Endothelial cell of hepatic sinusoid (primary cell): ENCODE data around the gene PEMT.

ENCODE experiments used
- in situ Hi-C: cut with HindIII; loops from 2 replicates; pipeline ENCODE4 v1.10.0; 2017; ENCODE audit warnings: low sequenced_read_pairs

The PEMT gene

DNA sequence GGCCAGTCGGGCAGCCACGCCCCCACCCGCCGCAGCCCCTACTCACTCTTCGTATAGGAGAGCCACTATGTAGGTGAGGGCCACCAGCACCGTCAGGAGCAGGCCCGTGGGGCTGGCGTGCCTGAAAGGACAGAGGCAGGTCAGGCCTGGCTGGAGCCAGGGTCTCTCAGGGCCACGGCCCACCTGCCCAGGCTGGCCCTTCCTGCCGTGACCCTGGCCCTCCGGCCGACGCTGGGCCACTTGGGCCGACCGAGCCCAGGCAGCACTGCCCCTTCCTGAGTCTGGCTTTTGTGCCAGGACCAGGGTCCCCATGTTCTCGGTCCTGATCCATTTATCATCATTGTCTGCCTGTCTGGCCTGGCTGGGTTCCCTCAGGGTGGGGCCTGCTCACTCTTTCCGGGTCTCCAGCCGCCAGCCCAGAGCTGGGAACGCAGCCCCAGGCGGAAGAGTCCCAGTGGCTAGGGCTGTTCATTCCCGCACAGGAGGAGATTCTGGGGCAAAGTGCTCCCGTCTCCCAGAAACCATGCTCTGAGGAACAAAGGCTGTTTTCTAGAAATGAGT lies 85.2 kb downstream of the PEMT start:
- in situ Hi-C loops, result no loop called here

DNA sequence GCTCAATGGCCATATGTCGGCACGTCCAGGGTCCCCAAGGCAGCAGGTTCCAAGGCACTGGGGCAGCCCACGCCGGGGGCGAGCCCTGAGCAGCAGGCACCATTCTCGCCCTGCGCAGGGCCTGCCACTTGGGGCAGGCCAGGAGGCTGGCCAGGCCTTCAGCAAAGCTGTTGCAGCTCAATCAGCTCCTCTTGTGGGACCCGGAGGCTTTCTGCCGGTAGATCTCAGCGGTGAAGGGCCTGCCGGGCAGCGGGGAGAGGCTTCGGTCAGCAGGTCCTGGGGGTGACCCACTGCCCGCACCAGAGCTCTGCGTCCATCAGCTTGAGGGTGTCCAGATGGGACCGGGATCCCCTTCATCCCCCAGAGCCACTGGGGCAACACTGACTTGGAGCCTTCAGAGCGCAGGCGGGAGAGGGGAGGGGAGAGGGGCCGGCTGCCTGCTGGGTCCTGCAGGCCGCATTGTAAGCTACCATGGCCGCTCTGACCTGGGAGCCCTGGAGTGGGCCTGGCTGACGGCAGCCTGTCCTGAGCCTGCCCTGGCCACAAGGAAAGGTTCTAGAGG lies 85.8 kb downstream of the PEMT start:
- in situ Hi-C loops, result no loop called here

DNA sequence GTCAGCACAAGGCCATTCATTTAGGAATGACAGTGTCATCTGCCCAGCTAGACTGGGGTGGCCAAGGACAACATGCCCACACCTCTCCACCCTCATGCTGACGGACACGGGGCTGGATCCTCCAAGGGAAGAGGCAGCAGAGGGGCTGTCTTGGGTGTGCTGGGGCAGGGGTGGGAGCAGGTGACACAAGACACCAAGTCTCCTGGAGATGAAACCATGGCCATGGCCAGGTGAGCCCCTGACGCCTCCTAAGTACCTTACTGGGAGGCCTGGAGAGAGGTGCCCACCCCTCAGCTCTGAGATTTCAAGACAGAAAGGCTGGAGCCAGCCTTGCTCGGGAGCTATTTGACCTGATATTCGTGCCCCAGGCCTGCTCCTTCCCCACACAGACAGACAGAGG lies 86.4 kb downstream of the PEMT start:
- in situ Hi-C loops, result no loop called here

DNA sequence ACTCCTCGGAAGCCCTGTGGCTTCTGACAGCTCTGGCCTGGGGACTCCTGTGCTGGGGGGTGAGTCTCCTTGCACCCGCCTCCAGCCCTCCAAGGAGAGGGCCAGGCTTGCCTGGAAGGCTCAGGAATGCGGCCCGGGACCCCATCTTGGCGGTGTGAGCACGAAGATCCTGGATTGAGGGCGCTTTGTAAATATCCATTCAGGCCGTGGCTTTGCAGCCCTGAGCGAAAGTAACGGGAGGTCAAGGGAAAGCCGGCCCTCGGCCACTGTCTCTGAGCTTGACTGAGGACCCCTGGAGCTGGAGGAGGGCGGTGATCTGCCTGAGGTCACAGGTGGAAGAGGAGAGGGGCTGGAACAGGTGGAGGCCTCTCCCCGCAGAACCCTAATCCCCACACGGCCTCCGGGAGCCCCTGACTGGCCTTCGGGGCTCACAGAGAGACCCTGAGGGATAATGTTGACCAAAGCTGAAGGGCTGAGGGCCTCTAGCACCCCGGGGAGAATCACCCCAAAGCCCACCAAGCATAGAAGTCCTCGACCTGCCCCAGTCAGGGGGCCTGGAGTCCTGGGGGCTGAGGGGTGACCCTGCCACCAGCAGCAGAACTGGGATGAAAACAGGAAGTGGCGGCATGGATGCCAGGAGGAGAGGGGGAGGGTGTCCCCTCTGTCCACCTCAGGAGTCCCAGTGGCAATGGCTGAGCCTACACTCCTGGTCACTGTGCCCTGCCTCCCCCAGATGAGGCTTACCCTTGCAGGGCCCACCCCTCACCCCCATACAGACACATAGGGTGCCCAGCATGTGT lies 87.0 kb downstream of the PEMT start:
- in situ Hi-C loops, result no loop called here

GRCh38 chr17:17503566-17504130 lies 87.9 kb downstream of the PEMT start:
- in situ Hi-C loops, result no loop called here

DNA sequence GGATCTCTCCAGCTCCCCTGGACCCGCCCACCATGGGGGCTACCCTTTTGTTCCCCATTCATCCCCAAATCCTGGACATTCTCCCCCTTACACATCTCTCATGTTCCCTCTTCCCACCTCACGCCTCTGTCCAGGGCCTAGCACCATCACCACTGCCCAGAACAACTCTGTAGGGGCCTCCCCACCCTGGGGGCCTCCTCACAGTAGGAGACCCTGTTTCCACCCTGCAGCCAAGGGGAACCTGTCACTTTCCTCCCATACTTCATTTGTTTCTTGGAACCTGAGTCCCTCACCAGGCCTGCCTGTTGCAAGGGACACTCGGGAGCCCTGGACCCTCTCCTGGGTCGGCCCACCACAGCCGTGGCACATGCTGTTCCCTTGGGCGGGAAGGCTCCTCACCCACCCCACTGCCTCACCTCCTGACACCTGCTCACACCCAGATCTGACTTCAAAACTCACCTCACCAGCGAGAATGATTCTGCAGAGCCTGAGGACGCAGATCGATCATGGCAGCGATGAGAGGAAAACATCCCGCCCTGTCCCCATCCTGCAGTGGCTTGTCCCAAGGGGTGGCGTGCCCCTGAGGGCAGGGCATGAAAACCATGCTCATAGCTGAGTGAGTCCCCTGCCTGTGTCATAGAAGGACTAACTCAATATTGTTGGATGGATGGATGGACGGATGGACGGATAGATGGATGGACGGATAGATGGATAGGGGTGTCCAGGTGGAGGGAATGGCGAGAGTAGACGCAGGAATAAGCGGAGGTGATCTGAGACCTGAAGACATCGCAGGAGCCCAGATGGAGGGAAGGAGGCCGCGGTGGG lies 88.6 kb downstream of the PEMT start:
- in situ Hi-C loops, result no loop called here

DNA sequence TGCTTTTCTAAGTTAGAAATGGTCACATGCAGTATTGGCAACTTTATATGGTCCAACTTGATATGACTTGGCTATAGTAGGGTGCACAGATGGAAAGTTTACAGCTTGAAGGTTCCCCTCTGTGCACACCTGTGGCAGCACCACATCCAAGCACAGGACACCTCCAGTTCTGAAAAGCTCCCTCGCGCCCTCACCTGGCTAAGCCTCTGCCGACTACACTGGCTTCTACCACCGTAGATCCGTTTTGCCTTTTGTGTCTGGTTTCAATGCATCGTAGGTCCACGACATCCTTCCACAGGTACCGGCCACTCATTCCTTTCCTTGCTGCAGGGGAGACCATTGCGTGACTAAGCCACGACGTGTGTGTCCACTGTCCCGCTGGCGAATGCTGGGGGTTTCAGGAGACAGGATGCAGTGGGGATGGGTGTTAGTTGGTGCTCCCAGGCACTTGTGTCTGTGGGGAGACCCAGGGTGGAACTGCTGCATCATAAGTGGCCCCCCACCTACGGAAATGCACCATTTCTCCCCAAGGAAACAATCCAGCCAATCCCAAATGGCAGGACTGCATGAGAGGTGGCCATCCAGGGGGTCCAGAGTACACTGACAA lies 90.4 kb downstream of the PEMT start:
- in situ Hi-C loops, result no loop called here

DNA sequence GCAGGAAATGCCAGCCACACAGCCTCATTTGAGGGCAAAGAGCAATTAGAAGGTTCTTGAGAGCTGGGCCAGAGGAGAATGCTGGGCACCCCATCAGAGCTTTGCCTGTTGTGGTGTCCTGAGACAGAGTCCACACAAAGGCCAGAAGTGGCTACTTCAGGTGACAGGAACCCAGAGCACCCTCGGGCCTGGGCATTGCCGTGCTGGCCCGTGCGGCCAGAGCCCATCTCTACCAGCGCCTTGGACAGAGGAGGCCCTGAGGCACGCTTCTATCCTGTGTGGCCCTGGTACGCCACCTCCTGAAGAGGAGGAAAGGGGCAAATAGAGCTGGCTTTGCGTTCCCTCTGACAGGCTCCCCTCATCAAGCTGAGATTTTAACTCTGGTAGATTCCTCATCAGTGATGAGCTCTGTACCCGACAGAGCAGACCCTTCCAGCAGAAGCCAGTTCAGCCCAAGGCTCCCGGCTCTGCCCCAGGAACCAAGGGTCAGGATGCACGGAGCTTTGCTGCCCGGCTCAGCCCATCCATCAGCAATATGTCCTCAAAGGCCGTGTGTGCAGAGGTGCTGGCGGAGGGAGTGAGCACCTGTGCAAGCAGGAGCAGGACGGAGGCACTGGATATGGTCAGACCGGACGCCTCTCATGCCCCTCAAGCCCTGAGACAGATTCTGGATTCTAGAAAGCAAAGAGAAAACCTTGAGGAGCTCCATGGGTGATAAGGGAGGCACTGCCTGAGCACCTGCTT lies 91.9 kb downstream of the PEMT start:
- in situ Hi-C loops, result no loop called here

GRCh38 chr17:17498606-17499301 lies 92.8 kb downstream of the PEMT start:
- in situ Hi-C loops, result no loop called here

DNA sequence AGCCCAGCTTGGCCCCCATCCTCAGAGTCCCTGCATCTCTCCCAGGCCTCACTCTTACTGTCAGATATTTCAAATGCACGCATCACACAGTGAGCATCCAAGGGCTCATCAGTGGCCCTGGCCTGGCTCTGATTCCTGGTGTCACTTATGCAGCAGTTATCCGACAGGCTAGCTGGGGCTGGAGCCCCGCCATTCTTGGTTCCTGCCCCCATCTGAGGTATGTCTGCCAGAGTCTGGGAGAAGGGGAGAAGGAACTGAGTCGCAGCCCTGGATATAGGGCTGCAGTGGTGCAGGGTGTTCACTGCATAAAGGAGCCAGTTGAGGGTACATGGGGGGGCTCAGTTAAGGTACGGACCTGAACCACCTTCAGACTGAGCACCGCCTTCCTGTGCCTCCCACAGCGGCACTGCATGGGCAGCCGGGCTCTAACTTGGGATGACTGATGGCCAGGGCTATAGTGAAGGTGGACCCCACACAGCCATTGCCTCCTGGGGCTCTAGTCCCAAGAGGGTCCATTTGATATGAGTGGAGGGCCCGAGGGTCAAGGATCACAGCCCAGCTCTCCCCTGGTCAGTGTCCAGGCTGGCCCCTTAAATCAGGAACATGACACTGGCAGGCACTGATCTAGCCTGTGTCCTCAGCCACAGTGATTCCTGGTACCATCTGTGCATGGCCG lies 93.5 kb downstream of the PEMT start:
- in situ Hi-C loops, result no loop called here

GRCh38 chr17:17497065-17497844 lies 94.3 kb downstream of the PEMT start:
- in situ Hi-C loops, result no loop called here

DNA sequence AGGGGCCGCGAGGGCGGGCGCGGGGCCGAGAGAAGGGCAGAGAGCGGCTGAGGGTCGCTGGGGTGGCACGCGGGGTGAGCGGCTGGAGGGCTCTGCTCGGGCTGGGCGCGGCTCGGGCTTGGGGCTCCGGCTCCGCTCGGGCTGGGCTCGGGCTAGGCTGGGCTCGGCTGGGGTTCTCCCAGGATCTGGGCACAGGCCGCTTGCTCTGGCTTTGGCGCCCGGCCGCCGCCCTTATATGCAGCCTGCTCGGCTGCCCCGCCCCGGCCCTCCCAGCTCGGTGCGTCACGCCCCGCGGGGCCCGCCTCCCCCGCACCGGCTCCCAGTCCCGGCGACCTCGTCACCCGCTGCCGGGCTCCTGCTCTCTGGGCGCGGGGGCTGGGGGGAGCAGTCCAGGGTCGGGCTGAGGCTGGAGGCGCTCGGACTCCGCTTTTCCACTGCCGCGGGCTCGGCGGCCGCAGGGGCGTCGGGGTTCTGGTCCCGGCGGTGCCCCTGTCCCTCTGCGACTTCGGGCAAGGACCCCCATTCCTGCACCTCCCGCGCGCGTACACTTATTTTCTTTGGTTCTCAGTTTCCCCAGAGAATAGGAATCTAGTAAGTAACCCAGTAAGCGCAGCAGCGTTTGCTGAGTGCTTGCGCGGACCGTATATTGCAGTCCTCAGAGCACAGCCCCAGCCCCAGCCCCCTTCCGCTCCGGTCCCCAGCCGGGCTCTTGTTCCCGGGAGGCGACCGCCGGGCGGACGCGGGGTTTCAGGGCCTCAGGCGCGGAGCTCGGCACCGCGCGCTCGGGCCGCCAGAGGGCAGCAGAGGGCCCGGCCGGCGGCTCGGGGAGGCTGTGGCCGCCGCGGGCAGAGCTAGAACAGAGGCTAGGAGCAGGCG lies 95.1 kb downstream of the PEMT start, which contains the start of gene RASD1:
Gene RASD1, minus strand, starts transcription at position 207 of the 876 bp plus-strand sequence. CDS start 214 bp downstream, outside the sequence.
- in situ Hi-C loops, result no loop called here

DNA sequence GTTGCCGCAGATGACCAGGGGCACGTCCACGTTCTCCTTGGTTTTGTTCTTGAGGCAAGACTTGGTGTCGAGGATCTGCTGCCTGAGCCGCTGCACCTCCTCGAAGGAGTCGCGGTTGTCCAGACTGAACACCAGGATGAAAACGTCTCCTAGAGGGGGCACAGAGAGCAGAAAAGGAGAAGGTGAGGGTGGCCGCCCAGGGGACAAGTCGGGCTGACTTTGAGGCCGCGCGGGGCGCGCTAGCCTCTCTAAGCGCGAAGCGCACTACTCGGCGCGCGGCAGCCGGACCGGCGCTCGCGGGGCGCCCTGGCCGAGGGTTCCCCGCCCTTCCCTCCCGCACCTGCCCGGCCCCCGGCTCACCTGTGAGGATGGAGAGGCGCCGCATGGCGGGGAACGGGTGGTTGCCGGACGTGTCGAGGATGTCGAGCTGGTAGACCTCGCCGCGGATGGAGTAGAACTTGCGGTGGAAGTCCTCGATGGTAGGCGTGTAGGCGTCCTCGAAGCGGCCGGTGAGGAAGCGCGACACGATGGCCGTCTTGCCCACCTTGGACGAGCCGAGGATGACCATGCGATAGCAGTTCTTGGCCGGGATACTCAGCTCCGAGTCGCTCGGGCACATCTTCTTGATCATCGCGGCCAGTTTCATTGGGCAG lies 95.8 kb downstream of the PEMT start:
- in situ Hi-C loops, result no loop called here

- in situ Hi-C loops, result no loop called here
Observed at GRCh38 chr17:17494870-17495535, 96.5 kb downstream of the PEMT start.

- in situ Hi-C loops, result no loop called here
Observed at GRCh38 chr17:17494499-17494869, 97.0 kb downstream of the PEMT start.

GRCh38 chr17:17493986-17494466 lies 97.5 kb downstream of the PEMT start:
- in situ Hi-C loops, result no loop called here
